ENCODE measurements around the gene LAT. TPM values are rescaled to one million over a fixed set of nuclear protein-coding genes. Genes with fewer than 3 reads are reported as not detected.
"Not testable (repeated sequence)": the region's sequence is repeated elsewhere in the genome, so short reads cannot be mapped to it uniquely, and the experiment has no call there.

LAT gene
- total RNA-seq, 1 donor from 2014 or later = 5.8 TPM

DNA sequence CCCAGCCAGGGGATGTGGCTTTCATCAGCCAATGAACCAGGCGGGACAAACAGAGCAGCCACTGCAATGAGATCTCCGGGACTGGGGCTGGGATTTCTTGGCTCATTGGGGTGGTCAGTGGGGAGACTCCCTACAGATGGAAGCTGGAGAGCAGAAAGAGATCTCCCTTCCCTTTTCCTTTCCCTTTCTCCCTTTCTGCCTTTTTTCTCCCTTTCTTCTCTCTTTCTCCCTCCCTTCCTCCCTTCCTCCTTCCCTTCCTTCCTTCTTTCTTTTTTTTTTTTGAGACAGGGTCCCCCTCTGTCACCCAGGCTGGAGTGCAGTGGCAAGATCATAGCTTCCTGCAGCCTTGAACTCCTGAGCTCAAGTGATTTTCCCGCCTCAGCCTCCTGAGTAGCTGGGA lies 14.0 kb downstream of the LAT start:
- ATAC-seq (no peak), DNase-seq (ENCODE audit: low spot score) (no peak)
- intact Hi-C loops (cut with DNase I) = no loop called here

DNA sequence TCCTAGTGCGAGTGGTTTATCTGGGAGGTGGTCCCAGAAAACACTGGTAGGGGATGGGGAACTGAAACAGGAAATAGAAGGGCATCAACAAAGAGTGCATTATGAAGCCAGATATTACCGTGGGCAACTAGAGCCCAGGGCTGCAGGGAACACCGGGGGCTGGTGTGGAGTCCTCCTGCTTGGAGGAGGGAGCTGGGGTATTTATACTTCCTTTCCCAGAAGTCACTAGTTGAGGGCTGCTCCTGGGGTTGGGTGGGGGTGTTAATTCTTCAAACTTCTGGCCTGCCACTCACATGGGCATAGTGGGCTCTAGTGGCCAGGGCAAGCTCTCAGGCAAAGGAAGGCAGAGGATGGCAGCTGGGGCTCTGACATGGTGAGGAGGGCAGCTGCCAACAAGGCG lies 14.7 kb downstream of the LAT start:
- DNase-seq (ENCODE audit: low spot score) (no peak), ATAC-seq (no peak)
- intact Hi-C loops (cut with DNase I) = no loop called here

DNA sequence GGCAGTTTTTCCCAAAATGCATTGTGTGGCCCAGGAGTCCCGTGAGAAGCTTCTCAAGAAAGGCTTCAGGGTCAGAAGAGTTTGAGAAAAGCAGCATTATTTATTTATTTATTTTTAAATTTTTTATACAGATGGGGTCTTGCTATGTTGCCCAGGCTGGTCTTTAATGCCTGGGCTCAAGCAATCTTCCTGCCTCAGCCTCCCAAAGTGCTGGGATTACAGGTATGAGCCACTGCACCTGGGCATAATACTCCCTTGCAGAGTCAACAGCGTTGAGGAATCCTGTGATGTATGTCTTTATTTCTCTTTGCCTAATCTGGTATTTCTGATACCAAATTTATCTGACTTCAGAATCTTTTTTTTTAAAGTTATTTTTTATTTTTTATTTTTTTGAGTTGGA lies 15.2 kb downstream of the LAT start:
- ATAC-seq = no peak
- intact Hi-C loops (cut with DNase I) = no loop called here
- DNase-seq (ENCODE audit: low spot score) = no peak

DNA sequence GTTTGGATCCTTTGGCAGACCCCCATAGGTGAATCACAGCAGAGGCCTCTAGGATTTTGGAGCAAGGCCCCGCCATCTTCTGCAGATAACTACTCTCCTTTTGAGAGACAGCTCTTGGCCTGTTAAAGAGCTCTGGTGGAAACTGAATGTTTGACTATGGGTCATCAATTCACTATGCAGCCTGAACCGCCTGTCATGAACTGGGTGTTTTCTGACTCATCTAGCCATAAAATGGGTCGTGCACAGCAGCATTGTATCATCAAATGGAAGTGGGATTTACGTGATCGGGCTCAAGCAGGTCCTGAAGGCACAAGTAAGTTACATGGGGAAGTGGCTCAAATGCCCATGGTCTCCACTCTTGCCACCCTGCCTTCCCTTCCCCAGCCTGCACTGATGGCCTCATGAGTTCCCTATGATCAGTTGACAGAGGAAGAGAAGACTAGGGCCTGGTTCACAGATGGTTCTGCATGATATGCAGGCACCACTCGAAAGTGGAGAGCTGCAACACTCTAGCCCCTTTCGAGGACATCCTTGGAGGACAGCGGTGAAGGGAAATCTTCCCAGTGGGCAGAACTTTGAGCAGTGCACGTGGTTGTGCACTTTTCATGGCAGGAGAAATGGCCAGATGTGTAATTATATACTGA lies 19.8 kb downstream of the LAT start:
- DNase-seq (ENCODE audit: low spot score); intact Hi-C loops (cut with DNase I); ATAC-seq: not testable (repeated sequence)

DNA sequence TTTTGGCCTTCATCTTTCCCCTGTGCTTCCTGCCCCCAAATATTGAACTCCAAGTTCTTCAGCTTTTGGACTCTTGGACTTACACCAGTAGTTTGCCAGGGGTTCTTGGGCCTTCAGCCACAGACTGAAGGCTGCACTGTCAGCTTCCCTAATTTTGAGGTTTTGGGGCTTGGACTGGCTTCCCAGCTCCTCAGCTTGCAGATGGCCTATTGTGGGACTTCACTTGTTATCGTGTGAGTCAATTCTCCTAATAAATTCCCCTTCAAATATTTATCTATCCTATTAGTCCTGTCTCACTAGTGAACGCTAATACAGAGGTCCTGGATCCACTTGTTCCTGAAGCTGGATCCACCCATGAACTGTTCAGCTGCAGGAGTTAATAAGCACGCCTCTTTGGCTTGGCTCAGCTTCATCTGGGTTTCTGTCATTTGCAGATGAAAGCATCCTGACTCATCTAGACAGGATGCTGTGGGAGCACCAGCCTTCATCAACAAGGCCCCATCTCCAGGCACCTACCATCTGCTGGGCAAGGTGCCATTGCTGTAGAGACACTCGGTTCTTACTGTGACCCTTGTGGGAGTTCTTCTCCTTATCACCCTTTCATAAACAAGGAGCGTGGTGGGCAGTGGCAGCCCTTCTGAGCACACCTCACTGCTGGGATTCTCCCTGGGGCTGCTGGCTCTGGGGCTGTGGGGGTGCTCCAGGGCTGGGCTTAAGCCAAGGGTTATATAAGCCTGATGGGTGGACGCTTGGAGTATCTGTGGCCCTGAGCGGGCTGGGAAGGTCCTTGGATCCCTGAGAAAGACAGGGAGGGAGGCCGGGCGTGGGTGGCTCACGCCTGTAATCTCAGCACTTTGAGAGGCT lies 23.1 kb downstream of the LAT start:
- intact Hi-C loops (cut with DNase I) = no loop called here
- DNase-seq (ENCODE audit: low spot score) (no peak), ATAC-seq (no peak)

DNA sequence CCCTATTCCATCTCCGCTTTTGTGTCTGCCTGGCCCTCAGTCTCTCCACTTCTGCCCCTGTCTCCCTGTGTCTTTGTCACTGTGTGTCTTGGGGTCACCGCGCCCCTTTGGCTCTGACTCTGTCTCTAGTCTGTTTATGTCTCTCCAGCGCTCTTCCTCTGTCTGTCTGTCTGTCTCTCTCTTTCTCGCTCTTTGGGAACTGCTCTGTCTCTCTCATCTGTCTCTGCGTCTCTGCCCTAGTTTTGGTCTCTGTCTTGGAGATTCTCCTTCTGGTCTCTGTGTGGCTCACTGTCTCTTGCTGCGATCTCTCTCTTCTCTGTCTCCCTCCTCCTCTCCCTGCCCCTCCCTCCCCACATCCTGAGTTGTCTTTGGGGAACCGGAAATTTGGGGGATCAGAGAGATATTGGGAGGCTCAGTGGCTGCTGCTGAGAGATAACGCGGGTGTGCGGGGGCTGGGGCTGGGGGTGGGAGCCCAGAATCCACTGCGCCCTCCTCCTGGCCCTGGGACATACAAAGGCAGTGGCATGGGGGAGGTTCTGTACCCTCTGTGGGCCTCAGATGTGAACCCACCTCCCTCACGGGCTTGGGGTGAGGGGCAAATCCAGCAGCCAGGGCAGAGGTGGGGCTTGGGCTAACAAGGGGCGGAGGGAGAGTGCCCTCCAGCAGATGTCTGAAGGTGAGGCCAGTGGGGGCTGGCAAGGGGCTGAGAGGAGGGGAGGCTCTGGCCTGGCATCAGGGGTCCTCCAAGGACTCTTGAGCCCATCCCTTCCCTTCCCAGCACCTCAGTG lies 24.4 kb downstream of the LAT start:
- DNase-seq (ENCODE audit: low spot score) = no peak
- intact Hi-C loops (cut with DNase I) = no loop called here
- no peak for ATAC-seq

DNA sequence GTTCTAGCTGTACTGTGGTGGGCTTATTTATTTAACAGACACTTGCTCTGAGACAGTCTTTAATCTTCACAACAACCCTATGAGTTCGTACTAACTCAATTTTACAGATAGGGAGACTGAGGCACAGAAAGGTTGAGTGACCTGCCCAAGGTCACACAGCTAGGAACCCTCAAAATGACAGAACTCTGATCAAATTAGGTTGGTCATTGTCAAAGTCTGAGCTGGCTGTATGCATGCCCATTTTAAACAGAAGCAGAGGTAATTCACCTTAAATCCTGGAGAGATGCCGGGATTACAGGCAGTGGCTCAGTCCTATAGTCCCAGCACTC lies 24.9 kb downstream of the LAT start:
- ATAC-seq = no peak
- intact Hi-C loops (cut with DNase I) = no loop called here

DNA sequence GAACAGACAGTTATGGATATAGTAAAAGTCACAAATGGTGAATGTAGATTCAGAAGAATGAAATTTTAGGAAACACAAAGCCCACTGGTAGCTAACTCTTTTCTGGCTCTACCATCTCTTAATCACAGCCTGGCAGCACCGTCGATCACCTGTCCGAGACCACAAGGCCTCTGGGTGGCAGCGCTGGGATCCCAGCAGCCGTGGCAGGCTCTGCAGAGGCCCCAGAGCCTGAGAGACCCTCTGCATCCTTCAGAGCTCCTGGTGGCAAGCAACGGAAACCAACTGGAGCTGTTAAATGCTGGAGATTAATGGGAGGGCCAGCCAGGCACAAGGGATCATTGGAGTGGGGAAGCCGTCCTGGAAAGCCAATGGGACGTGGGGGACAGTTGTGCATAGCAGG lies 26.3 kb downstream of the LAT start:
- intact Hi-C loops (cut with DNase I) = no loop called here
- DNase-seq (ENCODE audit: low spot score) (no peak), ATAC-seq (no peak)

More for the DNA sequence above, 24.9 kb downstream of the LAT start:
- DNase-seq (ENCODE audit: low spot score) = no peak

DNA sequence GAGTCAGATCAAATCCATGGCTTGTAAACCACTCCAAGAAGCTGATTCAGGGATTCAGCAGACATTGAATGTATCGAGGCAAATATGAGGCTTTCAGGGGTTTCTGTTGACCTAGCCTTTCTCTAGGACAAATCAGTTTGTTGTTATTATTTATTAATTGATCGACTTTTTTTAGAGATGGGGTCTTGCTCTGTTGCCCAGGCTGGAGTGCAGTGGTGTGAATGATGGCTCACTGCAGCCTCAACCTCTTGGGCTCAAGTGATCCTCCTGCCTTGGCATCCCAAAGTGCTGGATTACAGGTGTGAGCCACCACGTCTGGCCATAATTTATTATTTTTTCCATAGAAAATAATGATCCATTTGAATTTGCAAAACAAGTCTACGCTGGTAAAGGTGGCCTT lies 27.0 kb downstream of the LAT start:
- intact Hi-C loops (cut with DNase I) = no loop called here
- DNase-seq (ENCODE audit: low spot score) = no peak
- ATAC-seq = no peak

DNA sequence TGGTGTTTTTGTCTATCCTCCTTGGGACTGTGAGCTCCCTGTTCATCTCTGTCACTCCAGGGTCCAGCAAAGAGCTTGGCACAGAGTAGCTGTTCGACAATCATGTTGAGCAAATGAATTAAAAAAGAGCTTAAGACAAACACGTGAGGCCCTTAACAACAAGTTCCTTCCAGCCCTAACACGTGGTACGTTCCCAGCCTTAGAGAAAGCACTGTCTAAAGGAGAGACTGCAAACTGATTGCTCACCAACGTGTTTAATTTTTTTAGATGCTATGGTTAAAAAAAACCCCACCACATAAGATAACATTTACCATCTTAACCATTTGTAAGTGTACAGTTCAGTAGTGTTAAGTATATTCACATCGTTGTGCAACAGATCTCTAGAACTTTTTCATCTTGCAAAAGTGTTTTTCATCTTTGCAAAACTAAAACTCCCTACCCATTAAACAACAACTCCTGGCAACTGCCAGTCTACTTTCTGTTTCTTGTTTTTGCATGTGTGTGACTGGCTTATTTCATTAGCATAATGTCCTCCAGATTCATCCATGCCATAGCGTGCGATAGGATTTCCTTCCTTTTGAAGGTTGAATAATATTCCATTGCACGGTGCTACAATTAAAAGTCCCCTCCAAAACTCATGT lies 28.2 kb downstream of the LAT start:
- ATAC-seq (no peak), DNase-seq (ENCODE audit: low spot score) (no peak)
- intact Hi-C loops (cut with DNase I) = no loop called here

DNA sequence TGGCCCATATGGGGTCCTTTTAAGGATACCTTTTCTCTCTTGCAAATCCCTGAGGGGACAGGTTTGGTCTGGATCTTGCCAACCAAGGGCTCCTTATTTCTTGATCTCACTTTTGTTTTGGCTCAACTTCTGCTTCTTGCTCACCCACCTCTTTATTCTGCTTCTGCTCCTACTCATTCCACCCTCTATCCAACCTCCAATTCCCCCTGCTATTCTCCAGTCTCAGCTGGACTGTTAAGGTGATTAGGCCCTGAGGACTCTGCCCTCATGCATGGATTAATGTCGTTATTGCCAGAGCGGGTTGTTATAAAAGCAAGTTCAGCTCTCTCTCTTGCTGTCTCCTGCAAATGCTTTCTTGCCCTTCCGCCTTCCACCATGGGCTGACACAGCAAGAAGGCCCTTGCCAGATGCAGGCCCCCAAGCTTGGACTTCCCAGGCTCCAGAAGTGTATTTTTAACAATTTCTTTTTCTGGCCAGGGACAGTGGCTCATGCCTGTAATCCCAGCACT lies 29.8 kb downstream of the LAT start:
- ATAC-seq (no peak), DNase-seq (ENCODE audit: low spot score) (no peak)
- intact Hi-C loops (cut with DNase I) = no loop called here

DNA sequence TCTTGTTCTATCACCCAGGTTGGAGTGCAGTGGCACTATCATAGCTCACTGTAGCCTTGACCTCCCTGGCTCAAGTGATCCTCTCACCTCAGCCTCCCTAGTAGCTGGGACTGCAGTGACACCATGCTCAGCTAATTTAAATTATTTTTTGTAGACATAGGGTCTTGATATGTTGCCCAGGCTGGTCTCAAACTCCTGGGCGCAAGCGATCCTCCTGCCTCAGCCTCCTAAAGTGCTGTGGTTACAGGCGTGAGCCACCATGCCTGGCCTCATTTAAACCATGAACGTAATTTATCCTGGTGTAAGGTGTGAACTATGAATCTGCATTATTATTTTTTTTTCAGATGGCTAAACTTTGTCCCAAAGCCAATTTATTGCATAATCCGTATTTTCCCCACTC lies 37.3 kb downstream of the LAT start:
- ATAC-seq = no peak
- intact Hi-C loops (cut with DNase I) = no loop called here
- DNase-seq (ENCODE audit: low spot score) = no peak

DNA sequence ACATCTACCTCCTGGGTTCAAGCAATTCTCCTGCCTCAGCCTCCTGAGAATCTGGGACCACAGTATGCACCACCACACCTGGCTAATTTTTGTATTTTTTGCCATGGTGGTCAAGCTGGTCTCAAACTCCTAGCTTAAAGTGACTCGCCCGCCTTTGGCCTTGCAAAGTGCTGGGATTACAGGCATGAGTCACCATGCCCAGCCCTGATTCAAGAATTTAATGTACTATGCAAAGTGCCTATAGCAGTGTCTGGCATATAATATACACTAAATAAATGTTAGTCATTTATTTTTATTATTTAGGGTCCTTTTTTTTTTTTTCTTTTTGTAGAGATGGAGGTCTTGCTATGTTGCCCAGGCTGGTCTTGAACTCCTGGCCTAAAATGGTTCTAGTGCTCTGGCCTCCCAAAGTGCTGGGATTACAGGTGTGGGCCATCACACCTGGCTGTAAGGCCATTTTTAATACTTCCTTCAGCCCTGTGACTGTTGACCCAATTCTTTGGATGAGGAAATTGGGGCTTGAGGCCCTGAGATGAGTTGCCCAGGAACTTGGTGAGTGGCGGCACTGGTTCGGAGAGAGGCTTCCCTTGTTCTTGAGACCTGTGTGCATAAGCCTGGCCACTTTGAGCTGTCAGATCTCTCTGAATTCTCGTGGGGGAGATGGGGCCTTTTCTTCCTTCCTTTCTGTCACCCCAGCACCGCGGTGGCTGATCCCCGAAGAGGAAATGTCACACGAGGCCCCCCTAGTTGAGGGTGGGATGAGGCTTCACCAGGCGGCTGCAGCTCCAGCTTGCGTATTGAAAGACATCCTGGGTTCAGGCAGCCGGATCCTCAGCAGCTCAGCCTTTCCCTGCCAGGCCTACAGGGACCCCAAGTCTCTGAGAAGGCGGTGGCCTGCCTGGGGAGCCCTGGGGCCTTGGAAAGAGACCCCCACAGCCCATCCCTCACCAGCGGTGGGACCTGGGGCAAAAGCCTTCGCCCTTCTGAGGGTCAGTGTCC lies 38.7 kb downstream of the LAT start:
- DNase-seq (ENCODE audit: low spot score) = no peak
- no peak for ATAC-seq
- intact Hi-C loops (cut with DNase I) = no loop called here

DNA sequence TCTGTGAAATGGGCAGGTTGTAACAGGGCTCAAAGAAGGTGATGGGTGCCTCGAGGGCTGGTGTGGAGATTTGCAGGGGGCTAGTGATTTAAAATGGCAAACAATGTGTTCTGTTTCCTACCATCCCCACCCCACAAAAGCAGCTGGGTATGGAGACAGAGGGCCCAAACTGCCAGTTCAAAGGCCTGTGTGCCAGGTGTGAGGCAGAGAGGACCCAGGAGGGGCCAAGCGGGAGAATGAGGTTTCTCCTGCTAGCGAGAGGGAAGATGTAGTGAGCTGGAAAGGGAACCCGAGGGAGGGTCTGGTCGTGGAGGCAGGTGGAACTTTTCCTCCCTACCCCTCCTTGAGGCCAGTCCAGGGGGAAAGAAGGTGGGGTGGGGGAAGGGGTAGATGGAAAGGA lies 39.4 kb downstream of the LAT start:
- ATAC-seq (no peak), DNase-seq (ENCODE audit: low spot score) (no peak)
- intact Hi-C loops (cut with DNase I) = no loop called here

DNA sequence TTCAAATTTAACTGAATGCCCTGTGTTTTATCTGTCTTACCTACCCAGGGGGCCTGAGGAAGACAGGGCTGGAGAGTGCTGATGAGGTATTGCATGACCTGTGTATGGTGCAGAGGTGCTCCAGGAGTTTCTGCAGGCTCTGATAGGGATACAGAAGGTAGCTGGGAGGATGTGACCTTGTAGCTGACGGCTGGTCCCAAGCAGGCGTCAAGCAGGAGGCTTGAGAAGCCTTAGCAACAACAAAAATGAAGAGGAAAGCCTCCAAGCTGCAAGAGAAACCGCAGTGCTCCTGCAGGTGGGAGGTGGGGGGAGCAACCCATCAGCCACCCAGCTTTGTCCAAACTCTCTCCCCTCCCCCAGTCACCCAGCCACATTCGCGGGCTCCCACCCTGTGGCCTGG lies 40.4 kb downstream of the LAT start:
- intact Hi-C loops (cut with DNase I) = no loop called here
- DNase-seq (ENCODE audit: low spot score) (no peak), ATAC-seq (no peak)

DNA sequence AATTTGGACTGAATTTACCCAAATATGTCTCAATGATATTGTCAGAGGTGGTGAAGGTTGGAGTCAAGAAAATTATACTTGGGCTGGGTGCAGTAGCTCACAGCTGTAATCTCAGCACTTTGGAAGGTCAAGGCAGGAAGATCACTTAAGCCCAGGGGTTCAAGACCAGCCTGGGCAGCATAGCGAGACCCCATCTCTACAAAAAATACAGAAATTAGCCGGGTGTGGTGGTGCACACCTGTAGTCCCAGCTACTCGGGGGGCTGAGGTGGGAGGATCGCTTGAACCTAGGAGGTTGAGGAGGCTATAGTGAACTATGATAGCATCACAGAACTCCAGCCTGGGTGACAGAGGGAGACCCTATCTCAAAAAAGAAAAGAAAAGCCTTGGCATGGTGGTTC lies 40.9 kb downstream of the LAT start:
- DNase-seq (ENCODE audit: low spot score) = no peak
- intact Hi-C loops (cut with DNase I) = no loop called here
- ATAC-seq = no peak

DNA sequence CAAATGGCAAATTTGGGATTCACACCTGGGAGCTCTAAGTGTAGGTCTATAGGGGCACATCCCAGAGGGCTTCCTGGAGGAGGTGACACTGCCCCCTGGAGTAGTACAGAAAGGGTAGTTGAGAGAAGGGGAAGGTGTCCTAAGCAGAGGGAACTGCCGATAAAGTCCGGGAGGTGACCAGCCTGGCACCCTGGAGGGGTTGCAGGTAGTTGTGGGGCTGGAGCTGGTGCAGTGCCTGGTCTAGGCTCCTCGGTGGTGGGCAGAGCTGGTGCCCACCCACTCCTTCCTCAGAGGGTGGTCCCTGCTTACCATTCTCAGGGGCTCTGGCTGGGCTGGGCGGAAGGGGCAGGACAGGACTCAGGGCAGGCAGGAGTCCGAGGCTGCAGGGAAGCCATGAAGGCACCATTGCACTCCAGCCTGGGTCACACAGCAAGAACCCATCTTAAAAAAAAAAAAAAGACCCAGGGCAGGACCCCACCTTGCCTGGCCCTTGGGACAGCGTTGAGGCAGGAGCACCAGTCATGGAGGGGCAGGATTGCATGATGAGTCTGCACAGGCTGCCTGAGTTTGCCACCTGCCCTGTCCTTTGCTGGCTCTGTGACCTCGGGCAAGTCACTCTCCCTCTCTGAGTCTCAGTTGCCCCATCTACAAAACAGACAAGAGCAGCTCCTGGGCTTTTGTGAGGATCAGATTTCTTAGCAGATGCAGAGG lies 43.8 kb downstream of the LAT start:
- intact Hi-C loops (cut with DNase I) = no loop called here
- no peak for ATAC-seq
- DNase-seq (ENCODE audit: low spot score) = no peak
